Stimulated activated CD4-positive, alpha-beta T cell treated with anti-CD3 and anti-CD28 coated beads, Interleukin-4, amount 100 ng/mL, for 24 hours (primary cell): ENCODE measurements around the gene PSORS1C1.

Experiments used
- DNase-seq: peaks from one replicate; pipeline ENCODE4 v3.0.0-alpha.2; 2020

The PSORS1C1 gene

GRCh38 chr6:31096656-31097055 is 17.9 kb upstream of the PSORS1C1 start:
- DNase-seq = no peak

- no peak for DNase-seq
These were observed 16.1 kb upstream of the PSORS1C1 start for GRCh38 chr6:31098449-31098938.

DNA sequence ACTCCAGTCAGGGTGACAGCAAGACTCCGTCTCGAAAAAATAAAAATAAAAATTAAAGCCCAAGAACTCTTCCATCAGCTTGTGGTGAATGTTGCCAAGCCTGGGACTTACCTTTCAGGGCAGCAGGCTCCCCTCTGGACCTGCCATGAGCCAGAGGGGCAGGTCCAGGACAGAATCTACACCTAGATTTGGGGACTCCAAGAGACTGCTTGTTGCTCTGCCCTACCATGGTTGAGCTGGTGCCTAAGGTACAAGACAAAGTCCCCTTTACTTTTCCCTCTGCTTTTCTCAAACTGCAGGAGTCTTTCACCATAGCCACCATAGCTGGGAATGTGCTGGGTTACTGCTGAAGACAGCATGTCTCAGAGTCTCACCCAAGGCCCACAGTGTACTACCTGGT is 11.5 kb upstream of the PSORS1C1 start:
- no peak for DNase-seq

DNA sequence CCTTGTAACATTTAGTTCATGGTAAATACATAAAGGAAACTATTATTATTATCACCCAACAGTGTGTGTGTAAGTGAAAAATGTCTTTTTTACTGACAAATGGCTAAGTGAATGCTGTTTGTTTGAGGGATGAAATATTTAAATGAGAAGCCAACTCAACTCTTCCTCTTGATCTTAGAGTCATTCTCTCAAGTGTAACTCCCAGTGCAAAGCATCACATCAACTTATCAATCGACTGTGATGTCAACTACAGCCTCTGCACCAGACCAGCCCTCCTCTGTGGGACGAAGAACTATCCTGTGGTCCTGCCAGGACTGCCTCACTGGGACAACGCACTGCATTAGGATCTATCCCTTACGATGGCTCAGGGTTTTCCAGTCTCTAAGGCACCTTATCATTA is 7.5 kb upstream of the PSORS1C1 start:
- no peak for DNase-seq

DNA sequence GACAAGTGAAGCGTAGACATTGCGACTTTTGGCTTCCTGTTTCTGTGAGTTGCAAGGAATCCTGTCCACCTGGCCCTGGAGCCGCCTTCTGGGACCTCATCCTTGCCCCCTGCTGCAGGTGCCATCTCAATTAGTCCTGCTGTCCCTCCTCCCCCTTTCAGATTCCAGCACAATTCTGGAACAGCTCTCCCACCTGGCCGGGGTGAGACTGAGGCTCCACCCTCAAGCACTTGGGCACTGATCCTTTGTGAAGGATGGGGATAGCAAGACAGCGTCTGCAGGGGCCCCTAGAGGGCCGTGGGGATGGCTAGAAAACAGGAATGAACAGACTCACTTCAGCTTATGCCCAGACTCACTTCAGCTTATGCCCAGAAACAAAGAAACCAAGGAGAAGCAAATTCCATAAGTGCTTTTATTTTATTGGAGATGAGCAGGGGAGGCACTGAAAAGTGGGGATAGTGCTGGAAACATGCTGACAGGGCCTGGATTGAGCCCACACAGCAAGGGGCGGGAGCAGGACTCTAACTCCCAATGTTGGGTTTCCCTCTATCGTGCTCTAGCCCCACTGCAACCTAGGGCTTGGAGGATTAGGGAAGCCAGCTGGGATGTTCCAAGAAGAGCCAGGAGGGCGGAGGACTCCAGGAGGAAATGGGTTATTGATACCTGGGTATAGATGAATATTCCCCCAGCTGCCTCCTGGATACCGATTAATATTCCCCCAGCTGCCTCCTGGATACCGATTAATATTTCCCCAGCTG is 3.6 kb upstream of the PSORS1C1 start:
- no peak for DNase-seq

GRCh38 chr6:31111712-31112111 is 2.9 kb upstream of the PSORS1C1 start:
- no peak for DNase-seq

GRCh38 chr6:31112478-31112877 is 2.1 kb upstream of the PSORS1C1 start, which contains the start of gene C6orf15:
Gene C6orf15, minus strand, starts transcription at chr6:31112575. Its CDS starts 20 bp downstream, at chr6:31112555.
- DNase-seq = no peak

DNA sequence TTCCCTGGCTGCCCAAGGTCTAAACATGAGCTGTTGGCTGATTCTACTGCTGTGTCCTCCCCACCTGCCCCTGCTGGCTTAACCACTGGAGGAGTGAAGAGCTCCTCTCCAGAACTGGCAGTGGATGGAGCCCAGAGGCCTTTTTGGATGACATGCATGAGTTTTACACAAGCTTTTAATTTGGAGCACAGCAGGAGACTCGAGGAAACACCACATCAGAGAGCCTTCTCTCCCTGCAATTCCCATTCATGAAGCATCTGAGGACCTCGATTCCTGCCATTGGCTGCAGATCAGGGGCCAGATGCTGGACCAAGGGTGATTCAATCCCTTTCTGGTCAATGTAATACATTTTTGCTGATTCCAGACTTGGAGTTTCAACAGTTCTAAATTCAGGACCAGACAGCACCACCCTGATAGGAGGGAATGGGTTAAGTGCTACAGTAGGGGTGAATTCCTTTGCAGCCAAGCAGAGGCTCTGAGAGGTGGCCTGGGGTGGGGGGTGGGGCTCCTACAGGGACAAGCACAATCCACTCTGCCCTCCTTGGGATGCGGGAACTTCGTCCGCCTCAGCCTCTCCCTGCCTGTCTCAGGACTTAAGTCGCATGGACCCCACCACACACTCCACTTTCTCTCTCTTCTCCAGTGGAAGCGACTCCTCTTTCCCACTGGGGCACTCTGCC is 599 bp upstream of the PSORS1C1 start:
- no peak for DNase-seq

DNA sequence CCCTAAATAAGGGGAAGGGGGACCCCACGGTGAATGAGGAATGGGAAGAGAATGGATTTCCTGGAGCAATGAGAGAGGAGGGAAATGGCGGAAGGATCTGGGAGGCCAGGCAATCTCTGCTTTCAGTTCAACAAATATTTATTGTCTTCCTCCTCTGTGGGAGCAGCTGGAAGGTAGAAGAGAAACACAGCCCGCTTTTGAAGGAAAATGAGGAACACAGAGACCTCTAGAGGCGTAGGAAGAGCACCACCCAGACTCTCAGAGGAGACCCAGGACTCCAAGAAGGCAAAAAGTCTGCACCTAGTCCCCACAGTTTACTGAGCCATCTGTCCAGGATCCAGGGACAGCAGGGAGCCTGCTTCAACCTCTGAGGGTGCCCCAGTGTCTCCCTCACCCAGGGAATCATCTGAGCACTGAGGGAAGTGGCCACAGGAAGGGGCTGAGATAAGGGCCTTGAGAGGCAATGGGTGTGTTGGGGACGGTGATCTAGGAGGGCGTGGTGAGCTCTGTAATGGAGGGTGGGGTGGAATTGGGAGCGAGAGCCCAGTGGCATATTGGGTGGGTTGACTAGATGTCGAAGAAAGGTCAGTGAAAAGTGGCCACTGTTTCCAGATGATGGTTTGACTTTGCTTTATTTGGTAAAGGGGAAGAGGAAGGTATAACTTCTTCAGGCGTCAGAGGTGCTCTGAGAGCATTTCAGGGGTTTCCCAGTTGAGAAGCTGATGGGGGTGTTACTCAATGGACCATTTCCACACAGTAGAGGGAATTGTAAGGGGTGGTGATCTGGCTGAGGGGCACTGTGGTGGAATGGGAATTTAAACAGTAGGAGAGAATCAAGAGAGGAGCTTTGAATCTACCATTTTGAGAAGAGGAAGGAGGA is 610 bp downstream of the PSORS1C1 start:
- no peak for DNase-seq

- DNase-seq = no peak
These were observed 1.5 kb downstream of the PSORS1C1 start for GRCh38 chr6:31115941-31116560.

DNA sequence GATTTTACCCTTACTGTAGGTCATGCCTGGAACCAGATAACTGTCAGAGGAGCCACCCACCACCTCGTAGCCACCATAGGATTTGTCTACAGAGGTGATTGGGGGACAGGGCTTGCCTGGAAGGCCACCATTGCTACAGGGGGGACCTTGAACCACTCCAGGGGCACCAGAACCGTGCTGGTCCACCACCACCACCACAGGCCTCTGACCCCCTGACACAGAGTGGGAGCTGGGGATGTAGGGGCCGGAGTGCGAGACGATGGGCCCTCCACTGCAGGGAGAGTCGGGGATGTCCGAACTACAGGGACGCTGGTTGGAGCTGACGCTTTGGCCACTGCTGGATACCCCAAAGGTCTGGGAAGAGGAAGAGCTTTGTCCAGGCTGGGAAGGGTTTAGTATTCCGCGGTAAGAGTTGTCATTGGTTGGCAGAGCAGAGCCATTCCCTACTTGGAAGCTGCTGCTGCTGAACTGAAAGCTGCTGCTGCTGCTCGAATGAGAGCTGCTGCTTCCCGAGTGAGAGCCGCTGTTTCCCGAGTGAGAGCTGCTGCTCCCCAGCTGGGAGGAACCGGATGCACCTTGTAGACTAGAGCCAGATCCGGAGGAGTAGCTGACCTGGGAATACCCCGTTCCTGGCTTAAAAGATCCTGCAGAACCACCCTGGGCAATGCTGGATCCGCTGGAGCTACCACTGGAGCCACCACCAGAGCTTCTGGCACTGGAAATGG is 2.2 kb downstream of the PSORS1C1 start:
- DNase-seq = no peak

DNA sequence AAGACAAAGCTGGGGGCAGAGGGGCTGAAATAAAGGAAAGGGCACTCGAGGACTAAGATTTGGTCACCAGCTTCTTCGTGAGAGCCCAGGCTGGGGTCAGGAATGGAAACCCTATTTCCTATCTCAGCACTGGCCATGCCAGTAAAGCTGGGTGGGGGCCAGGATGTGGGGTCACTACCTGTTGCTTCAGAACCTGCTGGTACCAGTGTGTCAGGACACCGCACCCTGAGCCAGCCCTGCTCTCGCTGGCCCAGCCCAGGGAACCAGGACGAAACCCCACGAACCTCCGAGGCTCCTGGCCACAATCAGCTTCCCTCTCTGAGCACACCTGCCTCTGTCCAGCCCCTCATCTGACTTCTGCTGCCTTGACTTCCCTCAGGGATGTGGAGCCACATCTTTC is 3.6 kb downstream of the PSORS1C1 start:
- no peak for DNase-seq

GRCh38 chr6:31120151-31120915 is 5.7 kb downstream of the PSORS1C1 start, which contains the start of gene CDSN:
Gene CDSN, minus strand, starts transcription at chr6:31120446. Its CDS starts 27 bp downstream, at chr6:31120419.
- DNase-seq = no peak

GRCh38 chr6:31121131-31121790 is 6.7 kb downstream of the PSORS1C1 start:
- DNase-seq = no peak

GRCh38 chr6:31122791-31123706 is 8.4 kb downstream of the PSORS1C1 start:
- no peak for DNase-seq

DNA sequence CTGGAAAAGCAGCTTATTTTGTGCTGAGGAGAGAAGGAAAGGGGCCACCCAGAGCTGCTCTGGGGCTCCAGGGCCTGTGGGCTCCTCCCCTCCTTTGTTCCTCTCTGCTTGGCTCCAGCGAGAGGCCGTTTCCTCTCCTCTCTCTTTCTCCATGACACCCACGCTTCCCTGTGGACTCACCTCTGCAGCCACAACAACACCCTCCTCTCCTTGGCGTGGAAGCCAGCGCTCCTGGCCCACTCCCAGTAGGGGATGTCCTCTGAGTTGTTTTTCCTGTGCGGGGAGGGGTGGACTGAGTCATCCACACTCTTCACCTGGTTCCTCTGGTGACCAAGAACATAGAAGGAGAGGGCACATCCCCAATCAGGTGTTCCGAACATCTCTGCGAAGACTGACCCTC is 10.6 kb downstream of the PSORS1C1 start:
- no peak for DNase-seq

DNA sequence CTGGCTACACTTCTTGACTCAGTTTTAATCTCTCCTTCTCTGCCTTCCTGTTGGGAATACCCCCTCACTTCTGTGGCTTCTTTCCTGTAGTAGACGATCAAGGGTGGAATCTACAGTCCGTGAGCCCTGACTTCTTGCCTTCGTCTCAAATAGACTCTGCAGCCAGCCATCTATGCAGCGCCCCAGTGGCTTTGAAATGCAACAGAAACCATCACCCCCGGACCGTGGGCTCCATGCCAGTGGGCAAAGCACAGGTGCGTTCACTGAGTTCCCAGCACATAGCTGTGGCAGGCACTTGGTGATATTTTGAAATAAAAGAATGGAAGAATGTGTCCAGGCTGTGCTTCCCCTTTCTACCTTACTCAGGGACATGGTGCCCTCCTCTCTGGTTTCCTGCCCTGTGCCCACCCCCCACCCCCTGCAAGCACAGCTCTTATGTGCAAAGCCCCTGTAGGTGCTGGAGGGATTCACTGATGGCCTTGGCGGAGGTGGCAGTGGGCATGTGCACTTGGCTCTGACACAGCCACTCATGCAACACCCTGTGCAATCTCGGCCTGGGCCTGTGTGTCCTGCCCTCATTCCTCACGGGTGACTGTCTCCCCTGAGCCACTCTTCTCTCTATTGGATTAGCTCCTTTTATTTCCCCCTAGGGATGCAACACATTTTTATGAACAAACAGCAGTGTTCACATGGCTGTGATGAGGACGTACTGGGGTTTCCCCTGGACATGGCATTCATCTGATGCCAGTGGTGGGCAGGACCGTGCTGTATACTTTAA is 11.2 kb downstream of the PSORS1C1 start:
- no peak for DNase-seq

GRCh38 chr6:31126396-31127175 is 12.0 kb downstream of the PSORS1C1 start:
- no peak for DNase-seq
